ENCODE results near the gene TBPL1. TPM values are rescaled to one million over a fixed set of nuclear protein-coding genes. Genes with fewer than 3 reads are reported as not detected.

Gene TBPL1
- total RNA-seq, 4 donors from 2014 or later: 4.4 to 30.6 (median 19.7) TPM

DNA sequence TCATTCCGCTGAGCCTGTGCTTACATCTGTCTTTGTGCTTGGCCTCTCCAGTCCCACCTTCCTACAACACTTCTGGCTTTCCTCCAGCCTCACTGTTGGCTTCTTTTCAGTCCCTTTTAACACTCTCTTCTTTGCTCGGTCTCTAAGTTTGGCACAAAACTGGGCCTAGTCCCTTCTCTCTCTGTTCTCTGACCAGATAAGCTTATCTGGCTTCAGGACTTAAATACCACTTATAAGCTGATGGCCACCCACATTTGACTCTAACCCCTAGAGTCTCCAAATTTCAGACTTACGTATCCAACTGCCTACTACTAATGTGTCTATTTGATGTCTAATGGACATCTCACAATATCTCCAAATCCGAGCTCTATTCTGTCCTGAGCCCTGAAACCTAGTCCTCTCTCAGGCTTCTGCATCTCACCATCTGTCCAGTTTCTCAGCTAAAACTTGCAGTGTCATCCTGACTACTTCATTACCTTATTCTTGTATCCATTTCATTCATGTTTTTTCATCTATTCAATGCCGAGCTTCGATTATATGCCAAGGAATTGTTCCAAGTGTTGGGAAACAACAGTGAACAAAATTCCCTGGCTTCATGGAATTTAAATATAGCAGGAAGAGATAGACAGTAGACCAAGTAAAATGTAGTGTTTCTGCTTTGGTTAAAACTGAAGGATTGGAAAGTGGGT lies 40.1 kb downstream of the TBPL1 start:
- peaks cover 0 to 10% of the 10 kb centered on the region in 2 donors for H3K4me1 ChIP-seq

GRCh38 chr6:133995296-133995695 lies 42.3 kb downstream of the TBPL1 start:
- no peaks in the 10 kb centered on the region for H3K9me3 ChIP-seq

More for the DNA sequence above, 40.1 kb downstream of the TBPL1 start:
- Histone ChIP-seq H3K9me3 (no peaks in the 10 kb centered on the region), H3K4me3 (no peak overlapping the region), H3K27me3 (no peaks in the 10 kb centered on the region), H3K36me3 (no peaks in the 10 kb centered on the region), H3K27ac (peak overlapping the region; percentile 46 to 79)
- TF ChIP-seq POLR2A (IDR thresholded peaks at IDR 0.05) (no peak), CTCF (IDR thresholded peaks at IDR 0.05) (no peak)
- DNase-seq: no peak
- intact Hi-C loops (cut with DNase I; ENCODE audit: low total_unique reads): no loop called here

DNA sequence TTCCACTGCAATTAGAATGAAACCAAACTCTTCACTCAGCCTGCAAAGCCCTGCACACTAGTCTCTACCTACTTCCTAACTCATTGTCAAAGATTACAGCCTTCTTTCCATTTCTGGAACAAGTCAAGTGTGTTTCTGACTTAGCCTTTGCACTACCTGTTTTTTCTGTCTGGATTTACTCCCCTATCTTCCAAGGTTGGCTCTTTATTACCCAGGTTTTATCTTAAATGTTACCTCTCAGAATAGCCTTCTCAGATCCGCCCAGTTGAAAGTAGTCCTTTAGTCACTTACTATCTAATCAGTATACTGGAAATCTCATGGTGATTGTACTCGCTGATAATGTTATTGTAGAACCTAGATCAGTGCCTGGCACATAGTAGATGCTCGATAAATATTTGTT lies 42.7 kb downstream of the TBPL1 start:
- peaks cover 0 to 10% of the 10 kb centered on the region in 2 donors for H3K4me1 ChIP-seq
- H3K36me3 ChIP-seq: no peaks in the 10 kb centered on the region
- intact Hi-C loops (cut with DNase I; ENCODE audit: low total_unique reads): no loop called here
- no peak overlapping the region for H3K4me3 ChIP-seq
- DNase-seq: no peak
- H3K27me3 ChIP-seq: no peaks in the 10 kb centered on the region
- TF ChIP-seq POLR2A (IDR thresholded peaks at IDR 0.05): no peak
- no peak for TF ChIP-seq CTCF (IDR thresholded peaks at IDR 0.05)
- H3K27ac ChIP-seq: no peak overlapping the region
- no peaks in the 10 kb centered on the region for H3K9me3 ChIP-seq

More at GRCh38 chr6:133995296-133995695, 42.3 kb downstream of the TBPL1 start:
- H3K27ac ChIP-seq: no peak overlapping the region
- peaks cover 0 to 10% of the 10 kb centered on the region in 2 donors for H3K4me1 ChIP-seq
- no peaks in the 10 kb centered on the region for H3K27me3 ChIP-seq
- DNase-seq: no peak
- TF ChIP-seq POLR2A (IDR thresholded peaks at IDR 0.05) (no peak), CTCF (IDR thresholded peaks at IDR 0.05) (no peak)
- no peak overlapping the region for H3K4me3 ChIP-seq
- H3K36me3 ChIP-seq: no peaks in the 10 kb centered on the region
- intact Hi-C loops (cut with DNase I; ENCODE audit: low total_unique reads): no loop called here

DNA sequence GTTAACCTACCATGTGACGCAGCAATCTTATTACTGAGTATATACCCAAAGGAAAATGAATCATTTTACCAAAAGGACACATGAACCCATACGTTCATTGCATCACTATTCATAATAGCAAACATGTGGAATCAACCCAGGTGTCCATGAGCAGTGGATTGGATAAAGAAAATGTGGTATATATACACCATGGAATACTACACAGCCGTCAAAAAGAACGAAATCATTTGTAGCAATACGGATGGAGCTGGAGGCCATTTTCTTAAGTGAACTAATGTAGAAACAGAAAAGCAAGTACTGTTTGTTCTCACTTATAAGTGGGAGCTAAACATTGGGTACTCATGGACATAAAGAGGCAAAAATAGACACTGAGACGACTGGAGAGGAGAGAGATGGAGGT lies 44.2 kb downstream of the TBPL1 start:
- DNase-seq: no peak
- intact Hi-C loops (cut with DNase I; ENCODE audit: low total_unique reads): no loop called here
- Histone ChIP-seq H3K9me3 (no peaks in the 10 kb centered on the region), H3K36me3 (no peaks in the 10 kb centered on the region), H3K27ac (no peak overlapping the region), H3K4me3 (no peak overlapping the region), H3K27me3 (no peaks in the 10 kb centered on the region), H3K4me1 (no peaks in the 10 kb centered on the region)
- no peak for TF ChIP-seq POLR2A (IDR thresholded peaks at IDR 0.05)

DNA sequence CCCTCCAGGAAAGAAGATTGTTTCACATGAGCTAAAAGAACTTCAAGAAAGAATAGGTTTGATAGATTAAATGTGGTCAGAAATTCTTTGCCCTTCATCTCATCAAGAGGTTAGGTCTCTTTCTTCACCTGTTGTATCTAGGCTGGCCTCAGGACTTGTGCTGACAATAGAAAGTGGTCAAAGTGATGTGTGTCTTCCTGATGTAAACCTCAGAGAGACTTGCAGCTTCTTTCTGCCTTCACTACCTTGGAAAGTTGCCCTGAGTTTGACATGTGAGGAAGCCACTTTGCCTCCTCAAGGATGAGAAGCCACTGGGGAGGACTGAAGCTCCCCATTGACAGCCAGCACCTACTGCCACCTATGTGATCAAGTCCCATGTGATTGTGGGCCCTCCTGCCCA lies 46.3 kb downstream of the TBPL1 start:
- Histone ChIP-seq H3K4me3 (no peak overlapping the region), H3K4me1 (no peaks in the 10 kb centered on the region), H3K36me3 (no peaks in the 10 kb centered on the region), H3K9me3 (no peaks in the 10 kb centered on the region), H3K27ac (no peak overlapping the region), H3K27me3 (no peaks in the 10 kb centered on the region)
- intact Hi-C loops (cut with DNase I; ENCODE audit: low total_unique reads): no loop called here
- DNase-seq: no peak
- TF ChIP-seq POLR2A (IDR thresholded peaks at IDR 0.05) (no peak), CTCF (IDR thresholded peaks at IDR 0.05) (no peak)

All from uterus (tissue), 4 donors.